ENCODE results near the gene NLK.
"Not testable (repeated sequence)": the region's sequence is repeated elsewhere in the genome, so short reads cannot be mapped to it uniquely, and the experiment has no call there.

The NLK gene

GRCh38 chr17:28118362-28118761, 75.9 kb downstream of the NLK start:
- DNase-seq = no peak

GRCh38 chr17:28119046-28119445, 76.6 kb downstream of the NLK start:
- DNase-seq = no peak

DNA sequence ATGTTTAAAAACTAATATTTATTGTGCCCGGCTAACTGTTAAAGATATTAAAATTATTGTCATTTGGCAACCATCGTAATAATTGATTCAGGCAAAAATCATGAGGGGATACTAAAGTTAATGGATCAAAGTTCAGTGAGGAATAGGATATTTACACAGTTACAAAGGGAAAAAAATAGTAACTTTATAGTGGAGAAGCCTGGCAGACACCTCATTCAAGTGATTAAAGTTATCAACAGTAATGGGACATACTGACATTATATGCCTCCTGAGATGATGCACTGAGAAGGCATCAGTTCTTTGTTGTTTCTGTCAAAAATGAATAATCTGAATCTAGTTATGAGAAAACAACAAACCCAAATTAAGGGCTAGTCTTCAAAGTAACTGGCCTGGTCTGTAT, 77.1 kb downstream of the NLK start:
- no peak for DNase-seq

GRCh38 chr17:28120766-28121165, 78.3 kb downstream of the NLK start:
- DNase-seq = no peak

GRCh38 chr17:28124962-28125361, 82.5 kb downstream of the NLK start:
- DNase-seq = no peak

GRCh38 chr17:28125526-28126378, 83.3 kb downstream of the NLK start:
- DNase-seq = no peak

DNA sequence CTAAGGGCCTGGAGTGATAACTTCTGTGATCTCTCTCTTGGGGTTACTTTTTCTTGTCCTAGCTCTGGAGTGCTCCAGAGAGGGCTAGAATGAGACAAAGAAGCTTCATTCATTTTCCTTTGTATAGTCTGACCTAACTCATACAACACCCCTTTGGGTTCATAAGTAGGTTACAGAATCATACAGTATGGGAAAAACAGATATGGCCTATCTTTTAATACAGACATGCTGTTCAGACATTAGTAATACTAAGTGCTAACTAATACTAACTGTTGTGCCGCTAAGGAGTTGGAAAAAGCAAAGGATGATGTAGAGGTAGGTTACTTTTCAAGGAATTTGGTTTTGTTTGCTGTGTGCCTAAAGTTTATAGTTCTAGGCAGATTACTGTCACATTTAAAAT, 84.7 kb downstream of the NLK start:
- no peak for DNase-seq

GRCh38 chr17:28128779-28129178, 86.3 kb downstream of the NLK start:
- no peak for DNase-seq

DNA sequence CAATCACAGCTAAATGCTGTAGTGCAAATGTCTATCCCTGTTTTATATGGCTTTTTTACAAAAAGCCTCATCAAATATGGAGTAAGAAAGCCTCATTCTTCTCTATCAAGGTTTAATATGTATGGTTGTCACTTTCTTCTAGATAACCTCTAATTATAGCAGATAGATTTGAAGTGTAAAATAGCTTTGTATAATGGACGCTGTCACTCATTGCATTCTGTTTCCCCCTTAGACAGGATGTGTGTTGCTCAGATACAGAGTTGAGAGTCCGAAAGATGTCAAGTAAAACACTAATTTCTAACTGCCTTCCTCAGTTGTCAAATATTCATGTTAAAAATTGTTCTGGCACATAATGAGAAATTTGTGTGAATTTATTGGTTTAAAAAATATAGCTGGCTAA, 88.0 kb downstream of the NLK start:
- no peak for DNase-seq

GRCh38 chr17:28131599-28131998, 89.1 kb downstream of the NLK start:
- no peak for DNase-seq

GRCh38 chr17:28133562-28133970, 91.1 kb downstream of the NLK start:
- no peak for DNase-seq

- no peak for DNase-seq
Observed at GRCh38 chr17:28136923-28137322, 94.4 kb downstream of the NLK start.

GRCh38 chr17:28139822-28140221, 97.3 kb downstream of the NLK start:
- DNase-seq = no peak

GRCh38 chr17:28141313-28141712, 98.8 kb downstream of the NLK start:
- no peak for DNase-seq

- DNase-seq = no peak
Observed at GRCh38 chr17:28141773-28142172, 99.3 kb downstream of the NLK start.

GRCh38 chr17:28142305-28142704, 99.8 kb downstream of the NLK start:
- DNase-seq = no peak

DNA sequence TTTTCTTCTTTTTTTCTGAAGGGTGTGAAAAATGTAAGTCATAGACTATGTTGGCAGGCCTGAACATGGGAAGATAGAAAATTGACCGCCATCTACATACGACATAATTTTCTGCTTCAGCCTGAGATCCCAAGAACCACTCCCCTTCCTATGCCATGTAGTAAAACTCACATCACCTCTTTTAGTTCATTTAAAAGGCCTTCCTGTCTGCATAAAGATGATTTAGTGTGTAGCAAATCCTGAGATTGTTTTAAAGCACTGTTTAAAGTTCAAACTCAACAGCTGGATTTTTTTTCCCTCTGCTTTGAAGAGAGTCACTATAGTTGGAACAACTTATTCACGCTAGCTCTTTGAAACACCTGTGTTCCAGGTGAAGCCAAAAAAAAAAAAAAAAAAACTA, 101.5 kb downstream of the NLK start:
- DNase-seq = no peak

DNA sequence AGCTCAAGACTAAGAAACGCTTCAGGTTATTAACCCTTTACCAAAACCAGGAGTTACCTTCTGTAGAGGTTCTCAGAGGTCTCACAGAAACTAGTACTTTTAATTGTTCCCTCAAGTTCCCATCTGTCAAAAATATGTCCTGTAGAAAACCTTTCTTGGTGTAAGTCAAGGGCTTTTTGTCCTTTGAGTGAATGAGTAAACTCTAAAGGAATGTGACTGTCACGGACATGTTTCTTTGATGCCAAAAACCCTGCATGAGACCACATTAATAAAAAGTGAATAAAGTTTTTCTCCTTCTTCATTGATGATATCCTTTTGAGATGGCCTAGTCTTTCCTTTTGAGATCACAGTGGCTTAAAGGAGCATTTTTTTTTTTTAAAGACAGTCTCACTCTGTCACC, 102.9 kb downstream of the NLK start:
- DNase-seq = no peak

DNA sequence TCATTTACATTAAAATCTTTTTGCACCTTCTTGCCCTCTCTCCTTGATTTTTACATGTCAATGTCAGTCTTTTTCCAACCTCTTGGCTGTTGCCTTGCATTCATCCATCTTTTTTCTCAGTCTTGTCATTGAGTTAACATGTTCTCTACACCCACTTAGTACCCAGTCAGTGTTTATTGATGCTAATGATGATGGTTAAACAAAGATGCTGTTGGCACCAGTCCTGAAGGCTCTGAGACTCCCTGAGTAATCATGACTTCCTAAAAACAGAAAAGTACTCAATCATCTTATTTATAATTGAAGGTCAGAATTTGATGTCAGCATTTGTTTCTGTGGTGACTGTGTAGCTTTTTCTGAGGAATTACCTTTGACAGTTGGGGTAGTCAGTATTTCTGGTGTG, 104.5 kb downstream of the NLK start:
- DNase-seq = no peak

DNA sequence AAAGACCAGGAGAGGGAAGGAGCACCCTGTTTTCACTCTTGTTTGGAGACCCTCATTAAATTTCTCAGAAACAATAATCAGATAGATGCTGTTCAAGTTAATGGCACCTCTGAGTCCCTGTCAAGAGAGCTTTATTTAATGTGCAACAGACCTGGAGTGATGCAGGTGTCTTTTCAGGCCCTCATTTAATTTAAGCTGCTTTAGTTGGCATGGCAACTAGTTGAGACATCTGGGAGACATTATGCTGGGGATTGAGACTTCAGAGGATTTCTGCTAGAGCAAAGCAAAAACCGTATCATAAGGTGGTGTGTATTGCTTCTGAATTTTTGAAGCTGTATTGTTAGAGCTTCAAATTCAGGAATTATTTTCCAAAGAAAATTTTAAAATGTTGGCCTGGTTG, 108.5 kb downstream of the NLK start:
- no peak for DNase-seq

- no peak for DNase-seq
Observed at GRCh38 chr17:28154214-28154613, 111.7 kb downstream of the NLK start.

DNA sequence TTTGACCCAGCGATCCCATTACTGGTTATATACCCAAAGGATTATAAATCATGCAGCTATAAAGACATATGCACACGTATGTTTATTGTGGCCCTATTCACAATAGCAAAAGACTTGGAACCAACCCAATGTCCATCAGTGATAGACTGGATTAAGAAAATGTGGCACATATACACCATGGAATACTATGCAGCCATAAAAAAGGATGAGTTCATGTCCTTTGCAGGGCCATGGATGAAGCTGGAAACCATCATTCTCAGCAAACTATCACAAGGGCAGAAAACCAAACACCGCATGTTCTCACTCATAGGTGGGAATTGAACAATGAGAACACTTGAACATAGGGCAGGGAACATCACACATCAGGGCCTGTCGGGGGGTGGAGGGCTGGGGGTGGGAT, 112.9 kb downstream of the NLK start:
- not testable (repeated sequence) for DNase-seq

GRCh38 chr17:28159004-28159403, 116.5 kb downstream of the NLK start:
- DNase-seq = no peak

DNA sequence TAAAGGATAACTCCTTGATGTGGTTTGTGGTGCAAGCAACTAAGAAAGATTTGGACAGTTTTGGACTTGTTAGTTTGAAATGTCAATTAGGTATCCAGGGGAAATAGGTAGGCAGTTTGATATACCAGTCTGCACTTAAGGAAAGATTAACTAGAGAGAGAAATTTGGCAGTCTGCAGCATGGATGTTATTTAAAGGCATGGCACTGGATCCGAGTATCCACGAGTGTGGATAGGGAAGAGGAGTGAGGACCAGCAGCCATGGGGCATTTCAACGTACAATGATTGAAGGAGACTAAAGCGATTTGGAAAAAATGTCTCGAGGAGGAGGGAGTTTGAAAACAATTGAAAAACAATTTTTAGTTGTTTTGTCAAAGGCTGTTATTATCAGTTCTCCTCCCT, 117.4 kb downstream of the NLK start:
- DNase-seq = no peak

DNA sequence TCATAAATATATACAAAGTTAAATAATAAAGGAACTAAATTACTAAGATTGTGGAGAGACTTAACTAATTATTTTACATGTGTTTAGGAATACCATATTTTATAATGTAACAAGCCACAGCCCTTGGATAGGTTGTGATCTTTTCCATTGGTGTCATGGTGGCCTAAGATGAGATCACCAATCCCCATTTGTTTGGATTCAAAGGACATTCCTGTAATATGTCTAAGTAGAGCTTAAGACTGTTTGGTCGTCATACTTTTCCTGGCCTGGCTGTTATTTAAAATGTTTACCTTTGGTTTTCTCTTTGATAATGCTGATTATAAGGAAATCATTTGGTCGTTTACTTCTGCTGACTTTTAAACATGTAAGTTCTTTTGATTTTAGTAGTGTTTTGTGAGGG, 118.1 kb downstream of the NLK start:
- DNase-seq = no peak
